GM19099 (cell line): ENCODE measurements around the gene RNASEL.

ENCODE experiments used
- POLR2A ChIP-seq: IDR thresholded peaks from 3 replicates; pipeline ENCODE4 v1.6.1; 2011; ENCODE audit warnings: low read depth; ENCODE audit not compliant: insufficient read length; ENCODE audit errors: extremely low read depth

The RNASEL gene

DNA sequence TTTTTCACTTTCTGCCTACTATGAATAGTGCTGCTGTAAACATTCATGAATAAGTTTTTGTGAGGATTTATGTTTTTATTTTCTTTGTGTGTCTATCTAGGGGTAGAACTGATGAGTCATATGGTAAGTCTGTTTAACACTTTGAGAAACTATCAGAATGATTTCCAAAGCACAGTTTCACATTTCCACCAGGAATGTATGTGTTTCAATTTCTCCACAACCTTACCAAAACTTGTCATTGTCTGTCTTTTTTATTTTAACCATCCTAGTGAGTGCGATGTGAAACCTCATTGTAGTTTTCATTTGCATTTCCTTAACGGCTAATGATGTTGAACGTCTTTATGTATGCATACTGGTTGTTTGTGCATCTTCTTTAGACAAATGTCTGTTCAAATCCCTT, 23.5 kb downstream of the RNASEL start:
- no peak for TF ChIP-seq POLR2A

DNA sequence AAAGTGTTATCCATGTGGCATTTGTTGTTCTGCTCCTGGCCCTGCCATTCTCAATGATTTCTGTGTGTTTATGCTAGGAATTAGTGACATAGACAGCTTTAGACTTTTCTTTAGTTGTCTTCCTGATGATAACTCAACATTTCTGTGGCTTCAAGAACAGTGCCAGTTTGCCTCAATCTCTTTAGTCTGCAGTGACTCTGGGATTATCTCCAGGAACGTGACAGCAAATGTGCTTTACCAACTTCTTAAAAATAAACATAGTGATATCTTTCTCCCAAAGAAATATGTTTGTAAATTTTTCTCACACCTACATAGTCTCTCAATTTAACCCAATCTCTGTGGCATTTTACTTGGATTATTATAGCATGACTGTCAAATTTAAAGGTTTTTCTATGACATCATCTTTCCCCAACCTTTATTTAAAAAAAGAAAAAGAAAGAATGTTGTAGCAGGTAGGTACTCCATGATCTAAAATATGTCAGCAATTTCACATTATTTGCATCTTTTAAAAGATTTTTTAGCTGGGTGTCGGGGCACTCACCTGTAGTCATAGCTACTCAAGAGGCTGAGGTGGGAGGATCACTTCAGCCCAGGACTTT, 24.6 kb downstream of the RNASEL start:
- TF ChIP-seq POLR2A: no peak

DNA sequence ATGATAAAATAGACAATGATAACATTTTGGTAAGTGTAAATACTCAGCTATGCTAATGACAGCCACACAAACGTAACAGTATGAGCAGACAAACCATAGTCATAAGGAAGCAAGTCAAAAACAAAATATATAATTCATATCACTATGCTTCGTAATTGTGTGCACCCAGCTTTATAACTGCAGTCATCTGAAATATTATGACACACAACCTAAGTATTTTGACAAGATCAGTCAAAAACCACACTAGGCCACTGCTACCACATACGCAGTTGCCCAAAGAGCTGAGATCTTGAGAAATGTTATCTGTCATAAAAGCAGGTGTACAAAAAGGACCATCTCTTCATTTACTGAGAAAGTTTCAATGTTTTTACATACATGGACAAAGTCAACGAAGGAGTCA, 26.0 kb downstream of the RNASEL start:
- no peak for TF ChIP-seq POLR2A

DNA sequence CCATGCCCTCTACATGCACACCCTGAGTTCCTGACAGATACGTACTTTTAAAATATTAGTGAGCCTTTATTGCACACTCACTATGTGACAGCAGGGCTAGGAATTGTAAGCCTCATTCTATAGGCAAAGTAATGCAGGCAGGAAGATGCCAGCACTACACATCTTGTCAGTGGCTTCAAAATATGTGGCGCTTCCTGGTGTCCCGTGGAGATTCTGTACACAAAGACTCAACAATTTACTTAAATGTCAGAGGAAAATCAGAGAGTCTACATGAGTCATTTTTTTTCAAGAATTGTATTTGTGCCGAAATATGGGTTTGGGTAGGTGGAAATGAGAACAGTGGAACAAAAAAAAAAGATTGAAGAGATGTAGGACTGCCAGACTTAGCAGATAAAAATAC, 27.6 kb downstream of the RNASEL start:
- no peak for TF ChIP-seq POLR2A

DNA sequence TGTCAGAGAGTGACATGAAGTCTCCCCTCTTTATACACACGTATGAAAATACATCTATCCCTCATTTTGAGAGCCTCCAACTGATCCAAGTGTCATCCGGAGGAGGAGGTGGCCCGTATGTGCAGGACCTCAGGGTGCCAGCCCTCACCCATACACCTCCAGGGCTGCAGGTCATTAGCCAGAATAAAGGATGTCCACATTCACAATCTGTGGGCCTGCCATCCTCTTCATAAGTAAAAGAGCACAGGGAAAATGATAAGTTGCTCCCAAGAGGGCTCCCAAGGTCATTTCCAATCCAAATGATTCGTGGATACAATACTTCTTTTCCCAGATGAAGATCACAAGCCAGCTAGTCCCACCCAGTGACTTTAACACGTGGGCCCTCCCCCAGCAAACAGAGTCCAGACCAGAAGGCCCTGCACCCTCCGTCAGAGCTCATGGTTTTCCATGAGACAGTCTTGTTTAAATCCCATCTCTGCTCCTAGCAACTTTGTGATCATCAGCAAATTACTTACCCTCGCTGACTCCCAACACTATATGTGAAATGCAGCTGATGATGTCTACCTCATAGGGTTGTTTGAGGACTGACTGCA, 28.6 kb downstream of the RNASEL start:
- no peak for TF ChIP-seq POLR2A

DNA sequence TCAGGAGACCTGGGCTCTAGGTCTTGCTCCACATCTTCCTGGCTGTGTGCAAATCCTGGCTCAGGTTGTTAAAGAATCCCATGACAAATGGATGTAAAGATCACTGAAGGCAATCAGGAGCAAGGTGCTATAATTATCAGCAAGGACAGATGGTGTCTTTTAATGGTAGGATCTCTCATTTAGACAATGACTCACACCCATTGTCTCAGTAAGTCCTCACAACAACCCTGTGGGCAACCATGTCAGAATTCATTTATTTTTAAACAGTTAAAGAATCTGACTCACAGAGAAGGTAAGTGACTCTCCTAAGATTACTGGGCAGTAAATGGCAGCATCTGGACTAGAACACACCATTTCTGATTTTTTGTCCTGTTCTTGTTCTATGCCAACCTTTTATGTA, 32.8 kb downstream of the RNASEL start:
- TF ChIP-seq POLR2A: no peak

DNA sequence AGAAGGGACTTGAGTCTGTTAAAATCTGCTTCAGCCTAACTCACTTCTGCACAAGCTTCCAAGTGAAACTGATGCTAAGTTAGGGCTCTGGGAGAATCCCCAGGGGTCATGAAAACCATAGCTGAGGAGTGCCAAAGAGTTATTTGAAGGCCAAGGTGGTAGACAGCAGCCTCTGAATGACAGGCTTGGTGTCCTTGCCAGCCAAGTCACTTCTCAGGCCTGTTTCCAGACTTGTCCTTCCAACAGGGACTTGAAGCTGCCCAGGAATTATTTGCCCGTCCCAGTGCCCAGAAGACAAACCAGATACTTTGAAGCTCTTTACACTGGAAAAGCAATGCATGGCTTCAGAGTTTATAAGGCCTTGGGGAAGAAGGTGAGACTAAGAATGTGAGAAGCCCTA, 33.6 kb downstream of the RNASEL start:
- TF ChIP-seq POLR2A: no peak

DNA sequence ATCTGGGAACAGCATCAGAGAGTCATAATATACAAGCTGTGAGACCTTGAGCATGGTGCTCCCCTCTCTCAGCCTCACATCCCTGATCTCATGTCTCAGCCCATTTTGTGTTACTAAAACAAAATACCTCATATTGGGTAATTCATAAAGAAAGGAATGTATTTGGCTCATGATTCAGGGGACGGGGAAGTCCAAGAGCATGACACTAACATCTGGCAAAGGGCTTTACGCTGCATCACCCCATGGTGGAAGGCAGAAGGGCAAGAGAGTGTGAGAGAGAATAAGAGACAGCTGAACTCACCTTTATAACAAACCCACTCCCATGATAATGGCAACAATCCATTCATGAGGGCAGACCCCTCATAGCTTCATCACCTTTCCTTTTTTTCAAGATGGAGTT, 36.5 kb downstream of the RNASEL start:
- no peak for TF ChIP-seq POLR2A

DNA sequence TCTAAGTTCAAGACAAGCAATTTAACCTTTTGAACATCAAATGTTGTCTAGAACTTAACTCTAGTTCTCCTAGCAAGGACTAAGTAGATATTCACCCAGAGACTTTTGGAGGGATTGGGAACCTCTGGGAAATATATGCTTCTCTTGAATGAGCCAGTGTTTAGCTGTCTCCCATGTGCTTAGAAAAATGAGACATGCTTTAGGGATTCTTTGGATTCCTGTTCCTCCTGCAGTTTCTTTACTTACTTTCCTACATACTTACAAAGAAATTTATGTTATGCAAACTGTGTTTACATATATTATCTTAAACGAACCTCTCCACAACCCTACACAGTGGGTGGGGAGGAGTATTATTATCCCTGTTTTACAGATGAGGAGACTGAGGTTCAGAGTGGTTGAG, 39.2 kb downstream of the RNASEL start:
- TF ChIP-seq POLR2A: no peak

DNA sequence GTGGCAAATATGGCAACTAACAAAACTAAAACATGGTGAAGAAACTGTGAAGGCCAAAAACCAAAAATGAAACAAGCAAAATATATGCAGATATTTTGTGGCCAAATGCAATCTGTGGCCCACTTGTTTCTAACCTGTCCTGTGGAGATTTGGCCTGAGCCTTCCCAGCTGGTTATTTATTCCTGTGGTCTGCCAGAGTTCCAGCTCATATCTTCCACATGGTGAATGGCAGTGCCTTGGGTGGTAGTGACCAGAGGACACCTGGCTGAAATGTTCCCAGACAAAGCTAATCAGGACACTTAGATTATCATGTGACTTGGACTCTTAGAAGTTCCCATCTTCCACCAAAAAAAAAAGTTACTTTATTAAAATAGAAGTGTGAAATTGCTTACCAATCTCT, 39.7 kb downstream of the RNASEL start:
- no peak for TF ChIP-seq POLR2A

DNA sequence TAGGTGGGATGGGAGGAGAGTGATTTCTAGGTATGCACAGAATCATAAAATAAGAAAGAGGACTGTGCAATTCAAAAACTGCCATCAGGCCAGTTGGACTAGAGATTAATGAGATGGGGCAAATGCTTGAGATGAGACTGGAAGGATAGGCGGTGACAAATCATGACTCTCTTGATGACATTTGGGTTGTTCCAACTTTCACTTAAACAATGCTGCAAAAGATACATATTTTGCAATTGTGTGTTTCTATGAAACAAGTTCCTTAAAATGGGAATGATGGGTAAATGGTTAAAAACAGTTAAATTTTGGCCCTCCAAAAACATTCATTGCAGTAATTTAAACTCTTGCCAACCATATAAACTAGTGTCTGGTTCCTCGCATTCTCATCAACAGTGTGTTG, 55.2 kb downstream of the RNASEL start:
- TF ChIP-seq POLR2A: no peak

DNA sequence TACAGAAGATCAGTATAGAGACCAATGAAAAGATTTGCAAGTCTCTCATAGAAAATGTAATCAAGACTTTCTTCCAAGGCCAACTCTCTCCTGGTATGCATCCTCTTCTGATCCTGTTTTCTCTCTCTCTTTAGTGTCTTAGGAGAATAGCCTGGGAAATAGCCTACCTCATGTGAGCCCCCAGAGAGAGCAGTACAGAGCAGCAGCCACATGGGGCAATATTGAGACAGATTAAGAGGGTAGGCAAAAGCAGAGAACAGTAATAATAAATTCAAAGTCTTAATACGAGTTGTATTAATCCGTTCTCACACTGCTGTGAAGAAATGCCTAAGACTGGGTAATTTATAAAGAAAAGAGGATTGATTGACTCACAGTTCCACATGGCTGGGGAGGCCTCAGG, 61.4 kb downstream of the RNASEL start:
- no peak for TF ChIP-seq POLR2A

DNA sequence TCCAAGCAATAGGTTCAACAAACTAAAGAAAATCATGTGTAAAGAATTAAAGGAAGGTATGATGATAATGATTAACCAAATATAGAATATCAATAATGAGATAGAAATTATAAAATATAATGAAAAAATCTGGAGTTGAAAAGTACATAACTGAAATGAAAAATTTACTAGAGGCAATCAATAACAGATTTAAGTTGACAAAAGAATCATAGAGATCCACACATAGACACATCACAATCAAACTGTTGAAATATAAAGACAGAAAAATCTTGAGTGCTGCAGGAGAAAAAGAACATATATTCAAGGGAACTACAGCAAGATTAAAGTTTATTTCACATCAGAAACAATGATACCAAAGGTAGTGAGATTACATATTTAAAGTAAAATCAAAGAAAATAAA, 63.7 kb downstream of the RNASEL start:
- TF ChIP-seq POLR2A: no peak
